Smooth muscle cell of bladder (primary cell): ENCODE data around the gene CAVIN1. TPM values are rescaled to one million over a fixed set of nuclear protein-coding genes. Genes with fewer than 3 reads are reported as not detected.

Experiments used
- total RNA-seq: library from RNA; depleted of rRNA; stranded (reverse); fragments of >200 nt; gene quantifications from 2 replicates; pipeline ENCODE4 v1.2.3, GENCODE V29; 2014

CAVIN1 gene, protein sequence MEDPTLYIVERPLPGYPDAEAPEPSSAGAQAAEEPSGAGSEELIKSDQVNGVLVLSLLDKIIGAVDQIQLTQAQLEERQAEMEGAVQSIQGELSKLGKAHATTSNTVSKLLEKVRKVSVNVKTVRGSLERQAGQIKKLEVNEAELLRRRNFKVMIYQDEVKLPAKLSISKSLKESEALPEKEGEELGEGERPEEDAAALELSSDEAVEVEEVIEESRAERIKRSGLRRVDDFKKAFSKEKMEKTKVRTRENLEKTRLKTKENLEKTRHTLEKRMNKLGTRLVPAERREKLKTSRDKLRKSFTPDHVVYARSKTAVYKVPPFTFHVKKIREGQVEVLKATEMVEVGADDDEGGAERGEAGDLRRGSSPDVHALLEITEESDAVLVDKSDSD
- total RNA-seq = 422 and 452 TPM in 2 replicates

DNA sequence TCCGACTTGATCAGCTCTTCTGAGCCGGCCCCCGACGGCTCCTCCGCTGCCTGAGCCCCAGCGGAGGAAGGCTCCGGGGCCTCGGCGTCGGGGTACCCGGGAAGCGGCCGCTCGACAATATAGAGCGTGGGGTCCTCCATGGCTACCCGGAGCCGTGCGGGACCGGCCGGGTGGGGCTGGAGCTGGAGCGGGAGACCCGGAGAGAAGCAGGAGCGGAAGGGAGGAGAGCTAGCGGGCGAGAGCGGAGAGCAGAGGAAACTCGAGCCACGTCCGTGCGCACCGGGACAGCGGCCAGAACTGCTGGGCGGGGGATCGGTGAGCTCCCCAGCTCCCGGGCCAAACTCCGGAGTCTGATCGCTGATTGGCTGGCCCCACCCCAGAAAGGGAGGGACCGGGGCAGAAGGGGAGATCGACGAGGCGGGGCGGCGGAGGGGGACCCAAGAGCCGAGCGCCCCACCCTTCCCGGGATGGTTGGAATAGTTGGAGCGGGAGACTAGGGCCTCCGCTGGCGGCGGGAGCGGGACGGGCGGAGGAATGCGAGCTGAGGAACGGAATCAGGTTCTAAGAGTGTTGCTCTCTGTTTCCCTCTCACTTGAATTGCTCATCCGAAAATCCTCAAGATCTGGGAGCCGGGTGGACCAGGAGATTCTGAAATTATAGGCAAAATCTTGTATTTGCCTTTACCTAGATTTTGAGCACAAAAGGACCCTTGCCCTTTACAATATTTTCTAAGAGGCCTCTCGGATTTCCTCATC, at the start of gene CAVIN1:
Gene CAVIN1, minus strand, starts transcription at position 299 of the 755 bp plus-strand sequence. Its CDS starts 159 bp downstream, at position 140.

DNA sequence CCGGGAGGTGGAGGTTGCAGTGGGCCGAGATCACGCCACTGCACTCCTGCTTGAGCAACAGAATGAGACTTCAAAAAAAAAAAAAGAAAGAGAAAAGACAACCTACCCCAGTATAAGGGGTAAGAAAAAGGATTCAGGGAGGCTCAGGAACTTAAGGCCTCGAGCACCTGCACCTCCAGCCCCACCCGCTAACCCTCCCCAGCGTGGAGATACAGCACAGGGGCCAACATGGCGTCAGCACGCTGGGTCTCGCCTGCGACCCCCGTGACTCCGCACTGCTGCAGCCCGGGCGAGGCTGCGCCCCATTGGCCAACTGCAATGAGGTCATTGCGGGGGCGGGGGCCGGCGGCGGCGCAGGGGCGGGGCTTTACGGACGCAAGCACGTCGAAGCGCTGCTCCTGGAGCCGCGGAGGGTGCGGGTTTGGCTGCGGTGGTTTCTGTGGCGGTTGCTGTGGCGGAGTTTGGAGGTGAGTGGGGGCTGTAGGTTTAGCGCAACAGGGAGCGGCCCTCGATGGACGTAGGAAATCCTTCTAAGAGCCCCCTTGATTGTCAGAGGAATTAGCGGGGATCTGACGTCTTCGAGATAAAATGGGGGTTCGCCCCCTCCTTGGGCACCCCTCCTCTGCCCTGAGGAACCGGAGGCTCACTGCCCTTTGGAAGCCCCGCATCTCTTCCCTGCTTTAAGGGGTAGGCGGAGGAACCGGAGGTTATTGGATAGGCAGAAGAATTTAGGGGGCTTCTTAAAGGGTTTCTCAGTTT, 35.6 kb upstream of the CAVIN1 start, which contains the start of gene ATP6V0A1:
Gene ATP6V0A1, plus strand, starts transcription at position 382 of the 759 bp plus-strand sequence. CDS start 2,017 bp downstream, outside the sequence.

DNA sequence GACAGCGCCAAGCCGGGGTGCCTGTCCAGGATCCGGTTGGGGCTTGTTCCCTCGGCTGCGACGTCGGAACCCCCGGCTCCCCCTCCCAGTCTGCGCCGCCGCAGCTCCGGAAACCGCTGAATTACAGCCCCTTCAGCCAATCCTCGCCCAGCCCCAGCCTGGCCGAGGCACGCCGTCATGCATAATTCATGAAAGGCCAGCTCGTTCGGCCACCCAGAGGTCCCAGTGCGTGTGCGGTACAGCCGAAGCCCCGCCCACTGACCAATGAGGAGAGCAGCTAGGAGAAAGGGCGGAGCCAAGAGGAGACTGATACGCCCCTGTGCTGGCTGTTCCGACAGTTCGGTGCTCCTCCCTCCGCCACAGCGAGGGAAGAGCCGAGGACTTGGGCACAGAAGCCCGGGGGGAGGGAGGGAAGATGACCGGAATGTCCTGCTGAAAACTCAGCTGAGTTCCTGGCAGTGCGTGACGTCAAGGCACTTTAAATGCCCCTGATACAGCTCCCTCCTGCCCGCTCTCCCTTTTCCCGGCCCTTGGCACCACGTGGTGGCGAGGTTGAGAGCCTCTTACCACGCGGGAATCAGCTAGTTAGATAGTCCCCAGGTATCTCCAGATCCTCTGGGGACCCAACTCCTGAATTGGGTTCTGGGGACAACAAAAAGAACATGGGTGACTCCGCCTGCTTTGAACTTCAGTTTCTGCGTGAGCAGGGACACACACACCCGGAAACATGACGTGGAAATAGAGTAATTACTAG, 34.5 kb downstream of the CAVIN1 start, which contains the start of gene STAT3:
Gene STAT3, minus strand, starts transcription at position 62 of the 754 bp plus-strand sequence. CDS start 39,926 bp downstream, outside the sequence.

Other genes with a start within 250 kb of the CAVIN1 start
- gene KCNH4, start 242.1 kb downstream of the CAVIN1 start, total RNA-seq = under 0.01 TPM in 1 of 2 replicates, not detected in the other
- not detected in 2 replicates for gene HCRT, start 237.8 kb downstream of the CAVIN1 start, total RNA-seq
- gene GHDC, start 228.8 kb downstream of the CAVIN1 start, total RNA-seq = 11.5 and 14.1 TPM in 2 replicates
- 25.2 and 30.8 TPM in 2 replicates for gene STAT5B, start 146.9 kb downstream of the CAVIN1 start, total RNA-seq
- gene STAT5A, start 134.8 kb downstream of the CAVIN1 start, total RNA-seq = 20.2 and 26.6 TPM in 2 replicates
- 99.1 and 133 TPM in 2 replicates for gene STAT3, start 34.8 kb downstream of the CAVIN1 start, total RNA-seq
- gene ATP6V0A1, start 35.6 kb upstream of the CAVIN1 start, total RNA-seq = 46.5 and 57.3 TPM in 2 replicates
- 26.3 and 27.0 TPM in 2 replicates for gene NAGLU, start 113.0 kb upstream of the CAVIN1 start, total RNA-seq
- gene HSD17B1, start 129.7 kb upstream of the CAVIN1 start, total RNA-seq = 0.83 and 0.85 TPM in 2 replicates
- 6.8 and 8.9 TPM in 2 replicates for gene COASY, start 138.9 kb upstream of the CAVIN1 start, total RNA-seq
- gene MLX, start 143.8 kb upstream of the CAVIN1 start, total RNA-seq = 28.9 and 32.3 TPM in 2 replicates
- 2.0 and 2.9 TPM in 2 replicates for gene PSMC3IP, start 154.5 kb upstream of the CAVIN1 start, total RNA-seq
- gene RETREG3, start 186.1 kb upstream of the CAVIN1 start, total RNA-seq = 60.9 and 72.4 TPM in 2 replicates
- gene TUBG1, start 186.4 kb upstream of the CAVIN1 start, total RNA-seq = 13.2 and 15.2 TPM in 2 replicates
- 5.4 and 7.2 TPM in 2 replicates for gene TUBG2, start 236.0 kb upstream of the CAVIN1 start, total RNA-seq